Camera-type eye (tissue), 1 donor: Measurements from ENCODE around the gene ZFHX3. TPM values are rescaled to one million over a fixed set of nuclear protein-coding genes. Genes with fewer than 3 reads are reported as not detected.

Source experiments
- total RNA-seq: library from RNA; depleted of rRNA; stranded (reverse); fragments of >200 nt; gene quantifications from one replicate; pipeline ENCODE4 v1.2.3, GENCODE V29; 2014

ZFHX3 gene
- 36.5 TPM for total RNA-seq

GRCh38 chr16:73047536-73048291, at the start of gene ZFHX3:
ZFHX3 (minus strand) TSS chr16:73048128; CDS start chr16:72960145, 87,983 bp downstream.

